IPS-NIHi7 (cell line): ENCODE results near the gene CFAP57.
"Not testable (repeated sequence)": the region's sequence is repeated elsewhere in the genome, so short reads cannot be mapped to it uniquely, and the experiment has no call there.

ENCODE experiments used
- DNase-seq: peaks from one replicate; pipeline ENCODE4 v3.0.0; 2012; ENCODE audit warnings: mixed read lengths; ENCODE audit errors: extremely low spot score

CFAP57 gene

DNA sequence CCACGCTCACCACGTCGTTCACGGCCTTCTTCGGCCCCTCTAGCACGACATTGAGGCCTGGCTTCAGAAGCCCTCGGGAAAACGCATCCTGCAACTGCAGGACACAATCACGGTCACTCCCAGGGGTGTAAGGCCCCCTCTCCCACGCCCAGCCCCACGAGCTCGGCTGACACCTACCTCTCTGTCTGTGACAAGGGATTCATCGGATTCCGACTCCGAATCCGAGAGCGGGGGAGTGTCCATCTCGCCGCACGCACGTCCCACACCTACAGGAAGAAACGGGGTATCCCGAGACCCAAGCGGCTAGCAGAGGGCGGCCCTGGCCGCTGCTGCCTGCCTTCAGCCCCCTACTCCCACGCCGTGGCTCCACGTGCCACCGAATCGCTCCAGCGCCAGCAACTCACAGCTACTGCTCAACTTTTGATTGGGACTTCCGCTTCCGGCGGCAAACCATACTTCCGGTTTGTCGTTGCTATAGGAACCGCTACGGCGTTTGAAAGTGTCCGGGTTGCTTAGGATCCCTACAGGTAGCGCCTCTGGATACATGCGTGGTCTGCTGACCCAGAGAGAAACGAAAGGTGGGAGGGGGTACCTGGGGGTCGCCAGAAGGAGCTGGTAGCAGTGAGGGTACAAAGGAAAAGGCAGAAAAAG, at the start of gene CFAP57, which contains the start of gene EBNA1BP2:
Gene CFAP57 (plus strand): TSS at position 455 of the 651 bp plus-strand sequence. CDS start 424 bp downstream, outside the sequence.
Gene EBNA1BP2 (minus strand): TSS at position 415 of the 651 bp plus-strand sequence. CDS start 172 bp downstream, at position 243.
- peak; percentile 91 for DNase-seq

- DNase-seq, result no peak
Observed at GRCh38 chr1:43123031-43123430, 49.1 kb upstream of the CFAP57 start.

GRCh38 chr1:43128816-43129215, 43.3 kb upstream of the CFAP57 start:
- DNase-seq, result no peak

DNA sequence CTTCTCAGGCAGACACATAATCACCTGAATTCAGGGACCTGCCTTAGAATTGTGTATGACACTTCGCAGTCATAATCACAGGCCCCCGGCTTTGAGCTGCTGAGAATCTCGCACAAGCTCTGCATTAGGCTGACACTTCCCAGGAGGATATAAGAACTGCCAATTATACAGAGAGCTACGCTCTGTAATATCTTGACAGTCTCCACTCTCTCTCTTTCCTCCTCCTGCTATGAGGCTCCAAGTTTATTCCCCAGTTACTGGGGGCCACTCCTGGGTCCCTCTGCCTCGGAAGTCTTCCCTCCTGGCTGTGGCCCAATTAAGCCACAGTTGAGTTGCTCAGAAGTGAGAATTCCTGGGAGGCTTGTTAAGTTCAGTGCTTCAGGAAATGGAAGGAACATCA, 42.7 kb upstream of the CFAP57 start:
- no peak for DNase-seq

- DNase-seq, result no peak
Observed at GRCh38 chr1:43134068-43134467, 38.1 kb upstream of the CFAP57 start.

- DNase-seq, result no peak
Observed at GRCh38 chr1:43134640-43135039, 37.5 kb upstream of the CFAP57 start.

GRCh38 chr1:43135857-43136781, 36.0 kb upstream of the CFAP57 start:
- no peak for DNase-seq

GRCh38 chr1:43137445-43138052, 34.6 kb upstream of the CFAP57 start:
- no peak for DNase-seq

DNA sequence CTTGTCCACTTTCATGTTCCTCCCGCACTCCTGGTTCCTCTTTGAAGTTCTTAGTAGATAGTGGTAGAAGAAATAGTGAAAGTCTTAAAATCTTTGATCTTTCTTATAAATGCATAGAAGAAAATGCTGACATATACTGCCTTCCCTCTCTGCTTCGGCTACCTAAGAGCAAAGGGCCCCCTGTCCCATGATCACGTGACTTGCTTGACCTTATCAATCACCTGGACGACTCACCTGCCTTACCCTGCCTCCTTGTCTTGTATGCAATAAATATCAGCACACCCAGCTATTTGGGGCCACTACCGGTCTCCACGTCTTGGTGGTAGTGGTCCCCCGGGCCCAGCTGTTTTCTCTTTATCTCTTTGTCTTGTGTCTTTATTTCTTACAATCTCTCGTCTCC, 32.8 kb upstream of the CFAP57 start:
- not testable (repeated sequence) for DNase-seq

DNA sequence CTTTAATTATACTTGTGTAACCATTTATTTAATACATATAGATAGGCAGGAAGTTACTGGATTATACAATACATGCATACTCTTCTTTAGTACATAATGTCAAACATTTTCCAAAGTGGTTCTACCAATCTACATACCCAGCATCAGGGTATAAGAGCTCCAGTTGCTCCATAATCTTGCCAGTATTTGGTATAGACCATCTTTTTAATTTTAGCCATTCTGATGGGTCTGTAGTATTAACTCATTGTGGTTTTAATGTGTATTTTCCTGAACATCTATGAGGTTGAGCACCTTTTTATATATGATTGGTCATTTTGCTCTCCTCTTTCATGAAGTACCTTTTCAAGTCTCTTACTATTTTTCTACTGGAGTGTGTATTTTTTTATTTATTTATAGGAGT, 32.1 kb upstream of the CFAP57 start:
- DNase-seq, result no peak

- no peak for DNase-seq
Observed at GRCh38 chr1:43140583-43140982, 31.5 kb upstream of the CFAP57 start.

DNA sequence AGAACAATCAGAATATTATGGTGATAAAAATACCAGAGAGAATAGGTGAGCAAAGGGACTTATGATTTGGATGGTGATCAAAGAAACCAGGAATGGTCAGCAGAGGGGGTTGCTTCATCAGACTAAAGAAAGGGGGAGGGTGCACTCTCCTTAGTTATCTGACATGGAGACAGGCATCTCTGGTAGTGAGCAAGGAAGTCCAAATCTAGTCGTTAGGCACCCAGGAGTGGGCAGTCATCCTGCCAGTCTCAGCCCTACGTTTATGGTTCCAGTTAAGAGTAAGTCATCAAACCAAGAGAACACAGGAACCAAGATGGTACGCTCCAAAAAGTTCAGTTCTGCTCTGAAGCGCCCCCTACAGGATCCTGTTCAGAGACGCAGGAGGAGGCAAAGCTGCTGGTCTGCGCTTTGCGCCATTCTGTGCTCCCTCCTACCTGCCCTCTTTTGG, 28.7 kb upstream of the CFAP57 start:
- DNase-seq, result peak; percentile 53

DNA sequence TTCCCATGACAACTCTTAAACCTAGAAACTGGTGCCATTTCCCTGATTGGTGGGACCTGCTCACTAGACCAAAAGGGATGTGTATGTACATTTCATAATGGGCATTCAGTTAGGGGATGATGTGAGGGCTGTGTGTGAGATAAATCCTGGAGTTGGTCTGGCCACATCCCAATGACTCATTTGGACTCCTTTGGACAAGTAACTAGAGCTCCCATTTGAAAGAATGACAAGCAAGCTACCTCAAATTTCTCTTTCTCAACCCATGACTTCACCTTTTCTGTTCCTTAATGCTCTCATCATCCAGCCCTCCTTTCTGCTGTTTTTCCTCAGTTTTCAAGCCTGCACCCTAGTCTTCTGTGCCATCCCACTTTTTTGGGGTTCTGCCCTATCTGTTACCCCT, 27.9 kb upstream of the CFAP57 start:
- no peak for DNase-seq

DNA sequence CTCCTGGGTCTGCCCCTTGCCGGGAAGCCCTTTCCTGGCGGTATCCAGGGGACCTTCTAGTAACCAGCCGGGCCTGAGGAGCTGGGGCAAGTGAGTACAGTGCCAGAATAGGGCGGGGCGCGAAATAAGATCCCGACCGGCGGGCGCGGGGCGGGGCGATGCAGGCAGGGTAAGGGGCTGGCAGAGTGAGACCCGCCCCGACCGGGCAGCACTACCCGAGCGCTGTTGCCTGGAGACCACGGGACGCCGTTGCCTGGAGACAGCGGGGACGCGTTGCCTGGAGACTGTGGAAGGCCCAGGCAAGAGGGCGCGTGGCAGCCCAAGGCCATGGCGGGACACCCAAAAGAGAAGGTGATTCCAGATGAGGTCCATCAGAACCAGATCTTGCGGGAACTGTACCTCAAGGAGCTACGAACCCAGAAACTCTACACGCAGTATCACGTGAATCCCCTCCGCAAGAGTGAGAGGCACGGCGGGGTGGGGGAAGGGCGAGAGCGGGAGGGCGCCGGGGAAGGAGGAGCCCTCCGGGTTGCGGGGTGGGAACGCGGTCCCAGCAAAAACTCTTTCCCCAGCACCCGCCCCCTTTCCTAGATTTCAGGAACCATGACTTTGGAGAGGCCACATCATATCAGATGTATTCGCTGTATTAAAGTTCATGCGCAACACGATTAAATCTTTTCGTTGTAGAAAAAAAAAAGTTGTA, 24.4 kb upstream of the CFAP57 start:
- DNase-seq, result peak; percentile 99

DNA sequence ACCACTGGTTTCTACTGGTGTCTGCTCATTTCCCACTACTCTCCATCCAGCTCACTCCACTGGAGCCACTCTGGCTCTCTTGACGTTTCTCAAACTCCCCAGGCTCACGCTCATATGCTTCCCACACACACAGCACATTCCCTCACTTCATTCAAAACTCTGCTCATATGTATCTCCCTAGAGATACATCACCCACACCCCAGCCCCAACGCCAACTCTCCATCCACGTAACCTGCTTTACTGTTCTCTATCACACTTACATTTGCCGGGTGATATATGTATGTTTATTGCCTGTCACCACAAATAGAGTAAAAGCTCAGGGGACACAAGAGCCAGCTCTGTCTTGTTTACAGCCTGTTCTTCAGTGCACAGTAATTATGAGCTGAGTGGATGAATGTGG, 22.2 kb upstream of the CFAP57 start:
- no peak for DNase-seq

DNA sequence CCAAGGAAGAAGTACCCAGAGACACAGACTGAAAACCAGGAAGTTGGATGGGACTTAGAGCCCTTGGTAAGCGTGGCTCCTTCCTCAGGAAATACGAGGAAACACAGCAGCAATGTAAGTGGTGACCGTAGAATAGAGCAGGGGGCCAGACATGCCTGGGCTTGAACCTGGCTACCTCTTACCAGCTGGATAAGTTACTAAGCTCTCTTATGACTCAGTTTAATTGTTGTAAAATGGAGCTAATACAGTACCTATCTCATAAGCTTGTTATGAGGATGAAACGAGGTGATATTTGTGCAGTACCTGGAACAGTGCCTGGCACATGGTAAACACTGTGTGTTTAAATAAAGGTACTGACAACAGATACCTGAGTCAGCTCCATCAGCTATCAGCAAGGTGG, 19.3 kb upstream of the CFAP57 start:
- DNase-seq, result no peak

DNA sequence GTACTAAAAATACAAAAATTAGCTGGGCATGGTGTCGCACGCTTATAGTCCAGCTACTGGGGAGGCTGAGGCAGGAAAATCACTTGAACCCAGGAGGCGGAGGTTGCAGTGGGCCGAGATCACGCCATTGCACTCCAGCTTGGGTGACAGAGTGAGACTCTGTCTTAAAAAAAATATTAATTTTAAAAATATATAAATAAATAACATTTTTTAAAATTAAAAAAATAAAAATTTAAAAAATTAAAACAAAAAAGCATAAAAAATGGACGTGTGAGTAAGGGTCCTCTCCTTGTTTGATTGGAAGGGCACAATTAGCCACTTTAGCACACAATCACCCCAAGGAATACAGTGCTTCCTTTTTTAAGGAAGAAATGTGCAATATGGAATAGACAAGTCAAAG, 18.7 kb upstream of the CFAP57 start:
- DNase-seq, result no peak

DNA sequence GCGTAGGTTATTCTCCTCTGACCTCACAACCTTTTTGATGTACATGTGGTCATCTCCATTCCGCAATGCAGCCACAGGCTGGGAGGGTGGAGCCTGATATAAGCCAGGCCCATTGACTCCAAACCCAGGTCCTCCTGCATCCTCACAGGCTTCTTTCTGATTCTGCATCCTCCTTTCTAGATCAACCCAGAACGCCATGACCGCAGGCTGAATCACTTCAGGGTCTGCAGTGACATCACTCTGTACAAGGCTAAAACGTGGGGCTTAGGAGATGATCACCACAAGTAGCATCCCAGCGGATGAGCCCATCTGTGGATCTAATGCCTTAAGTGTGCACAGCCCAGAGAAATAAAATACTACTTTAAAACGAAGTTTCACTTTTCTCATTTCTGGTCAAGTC, 16.1 kb upstream of the CFAP57 start:
- DNase-seq, result no peak

DNA sequence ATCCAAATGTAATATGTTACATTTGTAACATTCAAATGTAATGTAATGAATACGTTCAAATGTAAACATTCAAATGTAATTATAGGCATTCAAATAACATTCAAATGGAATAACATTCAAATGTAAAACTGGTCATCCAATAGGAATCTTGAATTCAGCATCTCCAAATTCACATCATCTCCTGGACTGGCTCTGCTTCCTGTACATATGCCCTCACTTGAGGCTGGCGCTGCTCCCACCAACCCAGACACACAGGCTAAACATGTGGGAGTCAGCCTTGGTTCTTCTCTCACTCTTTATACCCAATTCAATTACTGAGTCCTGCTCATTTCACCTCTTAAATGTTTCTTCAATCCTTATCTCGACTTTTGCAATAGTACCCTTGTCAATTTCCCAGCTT, 7.0 kb upstream of the CFAP57 start:
- no peak for DNase-seq

DNA sequence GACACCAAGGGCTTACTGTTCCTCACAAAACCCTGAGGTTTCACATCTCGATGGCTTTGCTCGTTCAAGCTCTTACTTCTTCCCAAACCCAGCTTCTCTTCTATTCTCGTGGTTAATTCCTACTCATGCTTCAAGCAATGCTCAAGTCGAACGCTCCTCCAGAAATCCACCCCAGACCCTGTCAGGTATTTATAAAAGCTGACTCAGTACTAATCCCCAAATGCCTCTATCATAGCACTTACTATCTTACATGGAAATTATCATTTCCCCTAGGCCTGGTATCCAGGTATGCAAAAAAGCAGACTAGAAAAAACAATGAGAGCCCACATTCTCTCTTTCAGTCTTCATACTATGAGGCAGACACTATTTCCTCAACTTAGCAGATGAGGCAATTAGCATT, 6.4 kb upstream of the CFAP57 start:
- no peak for DNase-seq

DNA sequence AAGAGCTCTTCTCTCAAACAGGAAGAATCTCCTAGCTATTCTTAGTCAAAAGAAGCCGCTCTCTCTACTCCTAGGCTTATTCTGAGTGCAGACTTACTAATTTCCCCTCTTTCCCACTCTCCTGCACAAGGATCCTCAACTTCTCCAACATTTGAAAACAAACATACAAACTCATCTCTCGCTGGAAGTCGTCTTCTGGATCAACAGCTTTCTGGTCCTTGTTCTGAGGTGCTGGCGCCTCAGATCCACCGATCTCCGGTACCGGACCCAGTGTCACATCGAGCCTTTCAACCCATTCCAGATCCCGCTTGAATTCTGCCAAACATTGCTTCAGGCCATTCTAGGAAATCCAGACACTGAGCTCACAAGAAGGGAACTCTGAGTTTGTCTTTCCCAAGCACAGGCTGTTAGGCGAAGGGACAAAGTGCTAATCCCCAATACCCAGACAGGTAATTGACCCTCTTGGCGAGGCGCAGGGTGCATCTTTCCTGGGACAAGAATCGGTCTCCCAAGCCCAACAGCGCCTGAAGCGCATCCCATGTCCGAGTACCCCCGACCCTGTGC, 736 bp upstream of the CFAP57 start:
- no peak for DNase-seq
